ENCODE results near the gene GNG11.

The GNG11 gene

GRCh38 chr7:93973134-93973533, 51.6 kb downstream of the GNG11 start:
- Histone ChIP-seq H3K79me2 (ENCODE audit: control insufficient read depth, insufficient read depth, low read length, unreplicated experiment) (no peaks in the 10 kb centered on the region), H3K27me3 (ENCODE audit: insufficient read depth, low read length) (no peaks in the 10 kb centered on the region), H3K4me1 (ENCODE audit: control insufficient read depth, insufficient read depth, low read length, unreplicated experiment) (peaks cover 18% of the 10 kb centered on the region), H3K36me3 (ENCODE audit: insufficient read depth, low read length) (no peaks in the 10 kb centered on the region), H2AFZ (ENCODE audit: low read length, unreplicated experiment) (peak overlapping the region; percentile 54), H3K27ac (ENCODE audit: low read depth, low read length) (no peak overlapping the region), H3K4me3 (ENCODE audit: low read depth, low read length) (no peak overlapping the region)

GRCh38 chr7:93977211-93977950, 55.8 kb downstream of the GNG11 start:
- Histone ChIP-seq H3K4me3 (ENCODE audit: low read depth, low read length) (no peak overlapping the region), H3K36me3 (ENCODE audit: insufficient read depth, low read length) (no peaks in the 10 kb centered on the region), H3K79me2 (ENCODE audit: control insufficient read depth, insufficient read depth, low read length, unreplicated experiment) (no peaks in the 10 kb centered on the region), H3K27me3 (ENCODE audit: insufficient read depth, low read length) (no peaks in the 10 kb centered on the region), H3K27ac (ENCODE audit: low read depth, low read length) (no peak overlapping the region), H2AFZ (ENCODE audit: low read length, unreplicated experiment) (no peak overlapping the region), H3K4me1 (ENCODE audit: control insufficient read depth, insufficient read depth, low read length, unreplicated experiment) (peaks cover 18% of the 10 kb centered on the region)
